ENCODE results near the gene IGFL2. TPM values are rescaled to one million over a fixed set of nuclear protein-coding genes. Genes with fewer than 3 reads are reported as not detected.

Gene IGFL2
- total and polyA plus RNA-seq, 9 of the 15 experiments (the other 6 are each of a cell fraction or from before 2014, with no cell fraction given): 0.42 to 1.7 (median 0.75) TPM; not detected in 2

DNA sequence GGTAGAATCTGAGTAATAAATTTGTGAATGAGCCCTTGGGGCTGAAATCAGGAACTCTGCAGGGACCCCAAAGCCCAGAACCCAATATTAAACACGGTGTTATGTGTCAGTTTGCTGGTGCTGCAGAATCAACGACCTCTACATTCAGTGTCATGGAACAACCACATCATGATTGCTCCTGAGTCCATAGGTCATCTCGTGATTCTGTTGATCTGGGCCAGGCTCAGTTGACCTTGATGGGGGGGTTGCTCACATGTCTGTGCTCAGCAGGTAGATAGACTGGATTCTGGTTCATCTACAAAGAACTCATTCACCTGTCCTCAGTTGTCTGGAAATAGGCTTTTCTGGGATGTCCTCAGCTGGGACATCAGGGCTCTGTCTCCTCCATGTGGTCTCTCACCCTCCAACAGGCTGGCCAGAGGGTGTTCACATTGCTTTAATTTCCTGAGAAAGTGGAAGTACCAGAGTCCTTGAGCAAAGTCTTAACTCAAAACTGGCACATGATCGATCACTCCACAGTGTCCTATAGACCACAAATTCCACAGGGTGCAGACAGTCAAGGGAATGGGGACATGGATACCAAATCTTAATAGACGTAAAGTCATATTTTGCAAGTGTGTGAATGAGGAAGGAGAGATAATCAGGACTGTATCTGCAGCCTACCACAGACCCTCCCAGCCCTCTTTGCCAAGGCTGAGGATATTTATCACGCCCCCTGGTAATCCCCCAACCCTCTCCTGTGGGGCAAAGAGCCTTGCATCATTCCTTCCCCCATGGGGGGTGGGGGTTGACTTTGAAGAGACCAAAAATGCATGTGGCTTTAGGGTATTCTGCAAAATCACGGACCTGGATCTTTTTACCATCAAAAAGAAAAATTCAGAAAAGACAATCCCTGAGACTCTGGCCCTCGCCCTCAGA lies 42.2 kb downstream of the IGFL2 start (continued):
- TF ChIP-seq, protein P1, sequence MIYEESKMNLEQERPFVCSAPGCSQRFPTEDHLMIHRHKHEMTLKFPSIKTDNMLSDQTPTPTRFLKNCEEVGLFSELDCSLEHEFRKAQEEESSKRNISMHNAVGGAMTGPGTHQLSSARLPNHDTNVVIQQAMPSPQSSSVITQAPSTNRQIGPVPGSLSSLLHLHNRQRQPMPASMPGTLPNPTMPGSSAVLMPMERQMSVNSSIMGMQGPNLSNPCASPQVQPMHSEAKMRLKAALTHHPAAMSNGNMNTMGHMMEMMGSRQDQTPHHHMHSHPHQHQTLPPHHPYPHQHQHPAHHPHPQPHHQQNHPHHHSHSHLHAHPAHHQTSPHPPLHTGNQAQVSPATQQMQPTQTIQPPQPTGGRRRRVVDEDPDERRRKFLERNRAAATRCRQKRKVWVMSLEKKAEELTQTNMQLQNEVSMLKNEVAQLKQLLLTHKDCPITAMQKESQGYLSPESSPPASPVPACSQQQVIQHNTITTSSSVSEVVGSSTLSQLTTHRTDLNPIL (CRISPR knock-in tag; IDR thresholded peaks at IDR 0.05): peak; percentile 74
- TF ChIP-seq, protein P2, sequence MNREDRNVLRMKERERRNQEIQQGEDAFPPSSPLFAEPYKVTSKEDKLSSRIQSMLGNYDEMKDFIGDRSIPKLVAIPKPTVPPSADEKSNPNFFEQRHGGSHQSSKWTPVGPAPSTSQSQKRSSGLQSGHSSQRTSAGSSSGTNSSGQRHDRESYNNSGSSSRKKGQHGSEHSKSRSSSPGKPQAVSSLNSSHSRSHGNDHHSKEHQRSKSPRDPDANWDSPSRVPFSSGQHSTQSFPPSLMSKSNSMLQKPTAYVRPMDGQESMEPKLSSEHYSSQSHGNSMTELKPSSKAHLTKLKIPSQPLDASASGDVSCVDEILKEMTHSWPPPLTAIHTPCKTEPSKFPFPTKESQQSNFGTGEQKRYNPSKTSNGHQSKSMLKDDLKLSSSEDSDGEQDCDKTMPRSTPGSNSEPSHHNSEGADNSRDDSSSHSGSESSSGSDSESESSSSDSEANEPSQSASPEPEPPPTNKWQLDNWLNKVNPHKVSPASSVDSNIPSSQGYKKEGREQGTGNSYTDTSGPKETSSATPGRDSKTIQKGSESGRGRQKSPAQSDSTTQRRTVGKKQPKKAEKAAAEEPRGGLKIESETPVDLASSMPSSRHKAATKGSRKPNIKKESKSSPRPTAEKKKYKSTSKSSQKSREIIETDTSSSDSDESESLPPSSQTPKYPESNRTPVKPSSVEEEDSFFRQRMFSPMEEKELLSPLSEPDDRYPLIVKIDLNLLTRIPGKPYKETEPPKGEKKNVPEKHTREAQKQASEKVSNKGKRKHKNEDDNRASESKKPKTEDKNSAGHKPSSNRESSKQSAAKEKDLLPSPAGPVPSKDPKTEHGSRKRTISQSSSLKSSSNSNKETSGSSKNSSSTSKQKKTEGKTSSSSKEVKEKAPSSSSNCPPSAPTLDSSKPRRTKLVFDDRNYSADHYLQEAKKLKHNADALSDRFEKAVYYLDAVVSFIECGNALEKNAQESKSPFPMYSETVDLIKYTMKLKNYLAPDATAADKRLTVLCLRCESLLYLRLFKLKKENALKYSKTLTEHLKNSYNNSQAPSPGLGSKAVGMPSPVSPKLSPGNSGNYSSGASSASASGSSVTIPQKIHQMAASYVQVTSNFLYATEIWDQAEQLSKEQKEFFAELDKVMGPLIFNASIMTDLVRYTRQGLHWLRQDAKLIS (CRISPR knock-in tag; IDR thresholded peaks at IDR 0.05): peak; percentile 27; the same call in 1 of the 2 replicates
- peak; percentile 62 for TF ChIP-seq KDM5B (IDR thresholded peaks at IDR 0.05; ENCODE audit: insufficient replicate concordance, low read depth, low read length)

Data from K562 (cell line).